Suprapubic skin (tissue), 4 donors: ENCODE data around the gene CCDC150.

Experiments
- EP300 ChIP-seq: sonication (generic); formaldehyde crosslinking; IDR thresholded peaks from one replicate; pipeline ENCODE4 v1.6.1; 2017; ENCODE audit warnings: antibody characterized with exemption
- POLR2A ChIP-seq, 2 donors: fragments of 450-650 bp; IDR thresholded peaks; one replicate each; pipeline ENCODE4 v1.6.1; 2017; ENCODE audit warnings: antibody characterized with exemption in 2 of 2, mild to moderate bottlenecking in 2 of 2, moderate library complexity in 2 of 2
- POLR2AphosphoS5 ChIP-seq, 3 donors: sonication (generic); formaldehyde crosslinking; IDR thresholded peaks; one replicate each; pipeline ENCODE4 v1.6.1; 2017; ENCODE audit warnings: antibody characterized with exemption in 3 of 3
- TF ChIP-seq, protein P1 (sequence below), 2 donors: fragments of 200-600 bp in 1 of 2; fragments of 450-650 bp in 1 of 2; sonication (generic) in 1 of 2; IDR thresholded peaks; one replicate each; pipeline ENCODE4 v1.5.1; 2016 to 2019; ENCODE audit warnings: antibody characterized with exemption in 2 of 2, mild to moderate bottlenecking in 1 of 2, moderate library complexity in 1 of 2

- TF ChIP-seq, protein P1, sequence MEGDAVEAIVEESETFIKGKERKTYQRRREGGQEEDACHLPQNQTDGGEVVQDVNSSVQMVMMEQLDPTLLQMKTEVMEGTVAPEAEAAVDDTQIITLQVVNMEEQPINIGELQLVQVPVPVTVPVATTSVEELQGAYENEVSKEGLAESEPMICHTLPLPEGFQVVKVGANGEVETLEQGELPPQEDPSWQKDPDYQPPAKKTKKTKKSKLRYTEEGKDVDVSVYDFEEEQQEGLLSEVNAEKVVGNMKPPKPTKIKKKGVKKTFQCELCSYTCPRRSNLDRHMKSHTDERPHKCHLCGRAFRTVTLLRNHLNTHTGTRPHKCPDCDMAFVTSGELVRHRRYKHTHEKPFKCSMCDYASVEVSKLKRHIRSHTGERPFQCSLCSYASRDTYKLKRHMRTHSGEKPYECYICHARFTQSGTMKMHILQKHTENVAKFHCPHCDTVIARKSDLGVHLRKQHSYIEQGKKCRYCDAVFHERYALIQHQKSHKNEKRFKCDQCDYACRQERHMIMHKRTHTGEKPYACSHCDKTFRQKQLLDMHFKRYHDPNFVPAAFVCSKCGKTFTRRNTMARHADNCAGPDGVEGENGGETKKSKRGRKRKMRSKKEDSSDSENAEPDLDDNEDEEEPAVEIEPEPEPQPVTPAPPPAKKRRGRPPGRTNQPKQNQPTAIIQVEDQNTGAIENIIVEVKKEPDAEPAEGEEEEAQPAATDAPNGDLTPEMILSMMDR (IDR thresholded peaks at IDR 0.05), result no peak
- TF ChIP-seq POLR2A (IDR thresholded peaks at IDR 0.05), result no peak
- no peak for TF ChIP-seq EP300
- no peak for TF ChIP-seq POLR2AphosphoS5 (IDR thresholded peaks at IDR 0.05)
Measured at GRCh38 chr2:196750291-196750923, 110.9 kb downstream of the CCDC150 start.
